CD14-positive monocyte (primary cell): ENCODE data around the gene PHOSPHO2. TPM values are rescaled to one million over a fixed set of nuclear protein-coding genes. Genes with fewer than 3 reads are reported as not detected.

Experiments used
- DNase-seq, 3 donors: peaks; one replicate each; pipeline ENCODE4 v3.0.0-alpha.2; 2011 to 2022
- H2AFZ ChIP-seq: 2 replicates; pipeline ENCODE4 v1.6.0; 2012; ENCODE audit warnings: mild to moderate bottlenecking, low read depth, low read length, inconsistent platforms; ENCODE audit not compliant: insufficient read depth, poor library complexity, severe bottlenecking
- H3K27ac ChIP-seq, 2 donors: 1 replicate in 1 of 2; 2 replicates in 1 of 2; pipeline ENCODE4 v1.5.1; 2012 to 2013; ENCODE audit warnings: low read length in 2 of 2, control low read depth in 1 of 2, inconsistent platforms in 1 of 2, low read depth in 1 of 2, mild to moderate bottlenecking in 1 of 2
- H3K27me3 ChIP-seq, 2 donors: one replicate each; pipeline versions ENCODE4 v1.6.0 to v1.6.1; 2011 to 2013; ENCODE audit warnings: low read length in 2 of 2; ENCODE audit not compliant: control insufficient read depth in 2 of 2, insufficient read depth in 2 of 2
- H3K36me3 ChIP-seq, 2 donors: replicated peaks in 1 of 2; 1 replicate in 1 of 2; 2 replicates in 1 of 2; pipeline versions ENCODE4 v1.5.1 to v1.6.1; 2012 to 2013; ENCODE audit warnings: low read length in 2 of 2, control low read depth in 1 of 2, inconsistent platforms in 1 of 2, mild to moderate bottlenecking in 1 of 2; ENCODE audit not compliant: insufficient read depth in 2 of 2, control insufficient read depth in 1 of 2
- H3K4me1 ChIP-seq, 2 donors: 1 replicate in 1 of 2; 2 replicates in 1 of 2; pipeline versions ENCODE4 v1.5.1 to v1.6.1; 2012 to 2013; ENCODE audit warnings: low read length in 2 of 2, control low read depth in 1 of 2, inconsistent platforms in 1 of 2, mild to moderate bottlenecking in 1 of 2, moderate library complexity in 1 of 2; ENCODE audit not compliant: insufficient read depth in 2 of 2, control insufficient read depth in 1 of 2
- H3K4me2 ChIP-seq: replicated peaks from 2 replicates; pipeline ENCODE3; 2012; ENCODE audit warnings: low read length, moderate library complexity, mild to moderate bottlenecking; ENCODE audit not compliant: poor library complexity, severe bottlenecking; ENCODE audit errors: extremely low read depth
- H3K4me3 ChIP-seq, 3 experiments: fragments of 200-600 bp in 1 of 3; sonication (generic) in 1 of 3; replicated peaks in 1 of 3; 1 replicate in 2 of 3; 2 replicates in 1 of 3; pipeline ENCODE4 v1.5.1; 2011 to 2013; ENCODE audit warnings: low read length in 3 of 3, mild to moderate bottlenecking in 3 of 3, control low read depth in 2 of 3, low read depth in 2 of 3, inconsistent platforms in 1 of 3, moderate library complexity in 1 of 3
- H3K79me2 ChIP-seq: 2 replicates; pipeline ENCODE4 v1.6.0; 2012; ENCODE audit warnings: mild to moderate bottlenecking, control low read depth, inconsistent platforms, low read length, moderate library complexity; ENCODE audit not compliant: insufficient read depth
- H3K9ac ChIP-seq: 2 replicates; pipeline ENCODE4 v1.6.0; 2017; ENCODE audit warnings: low read length, mild to moderate bottlenecking; ENCODE audit not compliant: insufficient read depth, poor library complexity, severe bottlenecking
- H3K9me3 ChIP-seq, 2 donors: replicated peaks in 1 of 2; 1 replicate in 1 of 2; 2 replicates in 1 of 2; pipeline versions ENCODE4 v1.5.1 to v1.6.1; 2012 to 2013; ENCODE audit warnings: low read length in 2 of 2, control low read depth in 1 of 2; ENCODE audit not compliant: control insufficient read depth in 1 of 2, insufficient read depth in 1 of 2
- H4K20me1 ChIP-seq: 2 replicates; pipeline ENCODE4 v1.6.0; 2012; ENCODE audit warnings: mild to moderate bottlenecking, low read length, control low read depth, moderate library complexity; ENCODE audit not compliant: insufficient read depth
- H3K27ac Mint-ChIP-seq, 7 donors: one replicate each; pipeline ENCODE4 v1.8.0; 2020; ENCODE audit warnings: mild to moderate bottlenecking in 7 of 7, mixed read lengths in 7 of 7, moderate library complexity in 6 of 7, inconsistent platforms in 2 of 7
- H3K27me3 Mint-ChIP-seq, 3 donors: one replicate each; pipeline ENCODE4 v1.8.0; 2021 to 2022; ENCODE audit warnings: low read depth in 3 of 3, mild to moderate bottlenecking in 3 of 3, mixed read lengths in 3 of 3, moderate library complexity in 3 of 3, inconsistent platforms in 1 of 3
- H3K36me3 Mint-ChIP-seq, 2 donors: one replicate each; pipeline ENCODE4 v1.8.0; 2020; ENCODE audit warnings: mixed read lengths in 2 of 2, inconsistent platforms in 1 of 2, mild to moderate bottlenecking in 1 of 2
- H3K4me1 Mint-ChIP-seq: one replicate; pipeline ENCODE4 v1.8.0; 2020; ENCODE audit warnings: mild to moderate bottlenecking, mixed read lengths
- H3K4me3 Mint-ChIP-seq, 2 donors: one replicate each; pipeline ENCODE4 v1.8.0; 2020; ENCODE audit warnings: mild to moderate bottlenecking in 2 of 2, mixed read lengths in 2 of 2, moderate library complexity in 1 of 2
- H3K9me3 Mint-ChIP-seq, 7 donors: one replicate each; pipeline ENCODE4 v1.8.0; 2020 to 2022; ENCODE audit warnings: mixed read lengths in 7 of 7, mild to moderate bottlenecking in 6 of 7, moderate library complexity in 6 of 7, inconsistent platforms in 2 of 7
- CTCF ChIP-seq: fragments of 200-600 bp; IDR thresholded peaks from one replicate; pipeline ENCODE4 v1.8.0; 2022; ENCODE audit warnings: antibody characterized with exemption, mild to moderate bottlenecking
- WGBS: methylation state at CpG from one replicate; pipeline ENCODE4 v1.1.5; 2013; ENCODE audit warnings: missing lambda C conversion rate; ENCODE audit not compliant: insufficient coverage; 5-methylcytosine and 5-hydroxymethylcytosine counted together
- intact Hi-C, 2 donors: fragments of 100-400 bp; cut with micrococcal nuclease; formaldehyde crosslinking; loops; one replicate each; pipeline versions ENCODE4 v1.15.0 to v1.15.1; 2023
- polyA plus RNA-seq, 3 donors: library from polyadenylated mRNA; depleted of rRNA in 1 of 3; unstranded in 2 of 3; stranded (reverse) in 1 of 3; fragments of 300-500 nt in 2 of 3; fragments of >200 nt in 1 of 3; fragmentation: Illumina TruSeq in 2 of 3; gene quantifications; 1 replicate in 2 of 3; 2 replicates in 1 of 3; pipeline ENCODE4 v1.2.3, GENCODE V29; 2012 to 2021

The PHOSPHO2 gene
- polyA plus RNA-seq, 3 donors: 0.53 to 1.2 (median 0.74) TPM

GRCh38 chr2:169736902-169737301, 42.6 kb downstream of the PHOSPHO2 start:
- H3K36me3 Mint-ChIP-seq: no peaks in the 10 kb centered on the region
- DNase-seq: no peak
- H3K27ac Mint-ChIP-seq: no peak overlapping the region
- H3K9me3 ChIP-seq: no peaks in the 10 kb centered on the region
- intact Hi-C loops: no loop called here
- H3K4me1 ChIP-seq: peaks cover 9 to 13% of the 10 kb centered on the region in 2 donors
- no peak overlapping the region for H3K4me3 ChIP-seq
- H3K4me2 ChIP-seq: no peak overlapping the region
- no peak overlapping the region for H3K9ac ChIP-seq
- H3K27me3 ChIP-seq: peaks cover 14 to 20% of the 10 kb centered on the region in 2 donors
- peaks cover 0 to 3% (median 0%) of the 10 kb centered on the region in 7 donors for H3K9me3 Mint-ChIP-seq
- no peaks in the 10 kb centered on the region for H4K20me1 ChIP-seq
- H3K79me2 ChIP-seq: no peaks in the 10 kb centered on the region
- TF ChIP-seq CTCF: no peak
- H3K36me3 ChIP-seq: no peaks in the 10 kb centered on the region
- no peak overlapping the region for H3K4me3 Mint-ChIP-seq
- peaks cover 15 to 30% (median 22%) of the 10 kb centered on the region in 3 donors for H3K27me3 Mint-ChIP-seq
- H3K27ac ChIP-seq: no peak overlapping the region
- no peak overlapping the region for H2AFZ ChIP-seq
- H3K4me1 Mint-ChIP-seq: peaks cover 13% of the 10 kb centered on the region
- WGBS: 94% methylated on average over 5 of the region's 5 CpGs

GRCh38 chr2:169738566-169739229, 44.4 kb downstream of the PHOSPHO2 start:
- no peak overlapping the region for H3K4me2 ChIP-seq
- H4K20me1 ChIP-seq: no peaks in the 10 kb centered on the region
- H3K27me3 ChIP-seq: peaks cover 9% of the 10 kb centered on the region in 2 donors
- WGBS: 67% methylated on average over 3 of the region's 5 CpGs
- no peak for DNase-seq
- no peaks in the 10 kb centered on the region for H3K9me3 ChIP-seq
- Mint-ChIP-seq H3K27ac (peak overlapping the region in 1 of 7 donors; percentile 13), H3K27me3 (peaks cover 4 to 14% (median 8%) of the 10 kb centered on the region in 3 donors), H3K4me3 (no peak overlapping the region), H3K4me1 (peaks cover 4% of the 10 kb centered on the region), H3K36me3 (no peaks in the 10 kb centered on the region), H3K9me3 (peaks cover 0 to 2% (median 0%) of the 10 kb centered on the region in 7 donors)
- TF ChIP-seq CTCF: no peak
- H3K4me3 ChIP-seq: no peak overlapping the region
- H3K9ac ChIP-seq: no peak overlapping the region
- H3K36me3 ChIP-seq: no peaks in the 10 kb centered on the region
- H3K4me1 ChIP-seq: peaks cover 4 to 6% of the 10 kb centered on the region in 2 donors
- H3K27ac ChIP-seq: no peak overlapping the region
- intact Hi-C loops: no loop called here
- no peaks in the 10 kb centered on the region for H3K79me2 ChIP-seq
- no peak overlapping the region for H2AFZ ChIP-seq
